T follicular helper cell (primary cell): ENCODE results near the gene RPS6KA5.
"Not testable (repeated sequence)": the region's sequence is repeated elsewhere in the genome, so short reads cannot be mapped to it uniquely, and the experiment has no call there.

Experiments
- DNase-seq: peaks from one replicate; pipeline ENCODE4 v3.0.0-alpha.2; 2020; ENCODE audit warnings: low read depth

Gene RPS6KA5

DNA sequence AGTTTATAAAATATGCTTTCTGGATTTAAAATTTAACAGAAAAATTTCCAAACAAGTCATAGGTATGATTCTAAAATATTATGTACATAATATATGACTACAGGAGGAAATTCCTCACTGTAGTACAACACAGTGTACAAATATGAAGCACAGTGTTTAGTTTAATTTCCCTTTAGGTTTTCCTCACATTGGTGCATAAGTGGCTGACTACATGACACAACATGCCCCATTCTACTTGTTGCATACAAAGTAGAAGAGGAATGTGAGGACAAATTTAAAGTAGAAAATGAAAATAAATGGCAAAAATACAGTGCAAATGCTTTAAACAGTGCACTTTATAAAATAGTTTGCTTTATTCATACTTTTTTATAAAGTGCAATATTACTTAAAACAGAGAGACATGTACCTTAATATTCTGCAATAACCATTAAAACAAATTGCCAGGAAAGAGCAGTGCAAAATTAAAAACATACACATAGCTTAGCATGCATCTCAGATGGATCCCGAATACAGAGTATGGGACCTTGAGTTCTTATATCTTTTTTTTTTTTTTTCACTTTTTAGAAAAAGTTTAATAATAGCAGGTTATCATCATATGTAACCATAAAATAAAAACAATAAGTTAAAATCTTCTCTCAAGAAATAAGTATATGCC, 189.4 kb downstream of the RPS6KA5 start:
- DNase-seq: no peak

DNA sequence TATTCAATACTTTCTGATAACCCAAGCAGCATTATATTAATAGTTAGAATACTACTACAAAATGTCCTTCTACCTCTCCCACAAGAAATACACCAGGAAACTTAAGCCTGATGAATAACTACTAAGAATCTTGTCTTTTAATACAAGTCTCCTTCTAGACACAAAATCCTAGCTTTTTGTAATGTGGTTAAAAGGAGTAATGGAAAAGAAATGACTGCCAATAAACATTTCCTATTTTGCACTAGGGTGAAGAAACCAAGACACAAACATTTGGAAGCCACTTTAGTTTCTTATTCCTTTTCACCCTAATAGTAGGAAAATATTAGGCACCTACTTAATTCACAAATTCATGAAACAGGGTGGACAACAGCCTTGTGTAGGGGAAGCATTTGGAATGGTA, 192.9 kb downstream of the RPS6KA5 start:
- DNase-seq: no peak

DNA sequence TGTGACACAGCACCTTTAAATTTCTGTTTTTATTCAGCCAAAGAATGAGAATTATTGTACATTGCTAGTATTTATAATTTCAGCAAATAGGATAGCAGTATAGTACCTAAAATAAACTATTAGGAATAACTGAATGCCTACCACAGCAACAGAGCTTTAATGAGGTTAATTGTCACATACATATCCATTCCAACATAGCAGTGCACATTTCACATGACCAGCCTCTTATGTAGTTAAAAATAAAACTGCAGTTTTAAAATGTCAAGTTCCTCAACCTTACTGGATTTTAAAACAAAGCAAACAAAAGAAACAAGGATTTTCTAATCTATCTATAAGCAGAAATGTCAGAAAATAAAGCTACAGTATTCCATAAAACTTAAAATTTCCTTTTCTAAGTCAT, 193.6 kb downstream of the RPS6KA5 start:
- DNase-seq: no peak

DNA sequence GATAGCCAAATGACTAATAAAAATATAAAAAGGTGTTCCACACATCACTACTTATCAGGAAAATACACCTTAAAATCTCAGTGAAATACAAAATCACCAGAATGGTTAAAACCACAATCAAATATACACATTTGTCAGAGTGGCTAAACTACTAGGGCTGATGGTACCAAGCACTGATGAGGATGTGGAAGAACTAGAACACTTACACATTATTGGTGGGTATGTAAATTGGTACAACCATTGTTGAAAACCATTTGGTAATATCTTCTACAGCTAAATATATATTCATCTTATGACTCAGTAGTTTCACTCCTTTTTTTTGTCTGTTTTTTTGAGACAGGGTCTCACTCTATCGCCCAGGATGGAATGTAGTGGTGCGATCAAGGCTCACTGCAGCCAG, 195.7 kb downstream of the RPS6KA5 start:
- no peak for DNase-seq

DNA sequence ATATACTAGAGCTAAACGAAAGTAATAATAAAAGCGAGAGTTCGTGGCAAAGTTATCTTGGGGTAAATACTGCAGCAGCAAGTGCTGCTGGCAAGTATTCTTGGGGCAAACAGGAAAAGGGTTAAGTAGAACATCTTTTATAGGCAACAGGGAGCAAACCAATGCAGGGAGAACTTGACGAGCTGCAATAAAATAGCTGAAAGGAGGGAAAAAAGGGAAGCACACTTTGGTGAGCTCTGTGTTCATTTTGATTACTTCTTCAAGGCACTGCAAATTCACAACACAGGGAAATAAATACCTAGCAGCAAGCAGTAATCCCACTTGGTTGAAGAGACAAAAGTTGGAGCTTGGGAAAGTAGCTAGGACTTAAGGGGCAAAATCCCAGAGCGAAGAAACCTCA, 201.9 kb downstream of the RPS6KA5 start:
- DNase-seq: no peak

DNA sequence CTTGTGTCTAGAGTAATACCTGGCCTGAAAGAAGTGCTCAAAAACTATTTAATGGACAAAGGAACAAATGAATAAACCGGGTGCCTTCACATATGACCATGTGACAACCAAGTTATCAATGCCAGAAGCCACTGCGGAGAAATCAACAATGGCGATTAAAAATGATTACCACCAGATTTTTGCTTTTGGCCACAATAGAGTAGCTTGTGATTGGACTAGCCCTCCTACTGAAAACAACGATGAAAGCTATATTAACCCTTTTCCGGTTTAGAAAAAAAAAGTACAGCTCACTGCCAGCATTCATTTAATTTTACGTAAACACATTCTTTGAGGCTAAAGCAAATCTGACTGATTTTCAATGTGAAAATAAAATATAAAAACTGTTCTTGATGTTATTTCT, 202.6 kb downstream of the RPS6KA5 start:
- DNase-seq: no peak

DNA sequence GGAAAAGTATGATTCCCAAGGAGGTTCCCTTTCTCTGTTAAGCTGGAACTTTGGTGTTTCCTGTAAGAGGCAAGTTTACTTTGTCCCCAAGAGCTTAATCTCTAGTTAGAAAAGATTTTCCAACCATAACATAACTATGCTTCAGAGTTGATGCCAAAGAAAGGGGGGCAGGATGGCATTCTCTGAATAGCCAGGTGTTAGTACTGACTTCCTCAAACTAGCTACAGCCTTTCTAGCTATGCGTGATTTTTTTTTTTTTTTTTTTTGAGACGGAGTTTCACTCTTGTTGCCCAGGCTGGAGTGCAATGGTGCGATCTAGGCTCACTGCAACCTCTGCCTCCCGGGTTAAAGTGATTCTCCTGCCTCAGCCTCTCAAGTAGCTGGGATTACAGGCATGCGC, 204.3 kb downstream of the RPS6KA5 start:
- not testable (repeated sequence) for DNase-seq

DNA sequence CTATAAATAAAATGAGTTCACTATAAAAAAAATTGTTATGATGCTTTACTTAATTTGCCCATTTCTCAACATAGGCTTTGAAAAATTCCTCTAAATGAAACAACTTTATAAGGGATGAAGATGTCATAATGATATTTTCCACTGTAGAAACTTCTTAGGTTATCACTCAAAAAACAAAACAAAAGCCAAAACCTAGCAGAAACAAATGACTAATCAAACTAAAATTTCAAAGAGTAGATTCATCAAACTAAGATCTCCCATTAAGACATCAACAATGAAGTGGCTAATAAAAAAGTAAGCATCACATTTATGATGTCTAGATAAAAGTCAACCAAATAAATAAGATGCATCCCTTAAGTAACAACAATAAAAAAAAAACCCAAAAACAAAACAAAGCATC, 207.3 kb downstream of the RPS6KA5 start:
- DNase-seq: no peak

DNA sequence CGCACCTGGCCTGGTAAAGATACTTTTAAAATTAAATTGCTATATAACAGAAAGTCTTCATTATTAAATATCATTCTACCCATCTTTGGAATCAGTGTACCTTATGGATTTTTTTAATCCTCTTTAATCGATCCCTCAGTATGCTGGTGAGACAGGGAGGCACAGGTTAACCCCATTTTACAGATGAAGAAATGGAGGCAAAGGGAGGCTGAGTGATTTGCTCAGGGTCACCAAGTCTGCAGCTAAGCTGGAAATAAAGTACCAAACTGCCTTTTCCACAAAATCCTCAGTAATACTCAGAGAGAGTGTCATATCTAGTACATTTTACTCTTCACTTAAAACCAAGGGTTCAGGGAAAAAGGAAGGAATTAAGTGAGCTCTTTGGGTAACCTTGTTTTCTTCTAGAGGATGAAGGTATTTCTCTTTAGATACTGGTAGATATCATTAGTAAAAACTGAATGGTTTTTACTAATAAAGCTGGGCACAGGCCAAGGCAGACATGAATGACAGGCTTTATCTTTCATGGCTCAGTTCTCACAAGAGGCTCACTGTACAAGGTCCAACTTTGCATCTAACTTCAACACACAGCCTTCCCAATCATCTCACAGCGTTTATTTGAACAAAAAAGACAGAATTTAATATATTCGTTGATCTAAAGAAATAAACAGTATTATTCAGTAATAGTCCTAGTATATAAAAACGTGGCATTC, 209.0 kb downstream of the RPS6KA5 start:
- no peak for DNase-seq

DNA sequence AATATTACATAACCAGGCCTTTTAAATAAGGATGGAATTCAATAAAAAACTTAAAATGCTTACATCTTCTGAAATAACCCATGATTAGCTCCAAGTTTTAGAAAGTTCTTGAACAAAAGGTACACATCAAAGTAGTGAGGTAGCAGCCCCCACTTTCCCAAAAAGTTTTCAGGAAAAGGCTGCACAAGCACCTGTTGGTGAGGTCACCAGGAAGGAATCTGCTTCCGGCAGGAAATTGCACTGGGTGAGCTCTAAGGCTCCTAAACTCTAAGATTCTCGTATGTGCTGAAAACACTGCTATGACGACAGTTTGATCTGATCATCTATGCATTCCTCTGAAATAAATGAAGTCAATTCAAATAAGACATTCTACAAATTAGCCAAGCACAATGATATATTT, 210.0 kb downstream of the RPS6KA5 start:
- no peak for DNase-seq

DNA sequence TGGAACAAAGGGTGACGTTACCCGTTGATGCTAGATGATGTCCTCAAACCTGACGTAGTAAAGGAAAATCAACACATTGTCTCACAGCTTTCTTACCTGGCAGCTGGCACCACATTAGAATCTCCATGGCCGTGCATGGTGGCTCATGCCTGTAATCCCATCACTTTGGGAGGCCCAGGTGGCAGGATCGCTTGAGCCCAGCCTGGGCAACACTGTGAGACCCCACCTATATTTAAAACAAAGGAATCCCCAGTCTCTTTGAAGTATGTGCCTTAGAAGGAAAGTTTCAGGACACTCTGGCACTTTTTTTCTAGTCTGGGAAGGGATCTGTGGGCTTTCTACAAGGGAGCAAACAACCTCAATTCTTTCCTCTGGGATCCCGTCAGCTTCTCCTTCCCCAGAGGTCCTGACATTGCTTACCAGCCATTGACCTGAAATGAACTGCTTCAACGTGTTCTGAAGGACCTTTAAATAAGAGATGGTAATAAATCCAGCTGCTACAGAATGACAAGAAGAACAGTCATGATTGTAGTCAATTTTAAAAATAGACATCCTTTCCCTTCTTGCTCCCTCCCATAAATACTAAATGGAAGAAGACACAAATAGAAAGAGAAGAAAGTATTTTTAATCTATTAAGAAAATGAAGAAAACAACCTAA, 210.5 kb downstream of the RPS6KA5 start:
- DNase-seq: no peak

DNA sequence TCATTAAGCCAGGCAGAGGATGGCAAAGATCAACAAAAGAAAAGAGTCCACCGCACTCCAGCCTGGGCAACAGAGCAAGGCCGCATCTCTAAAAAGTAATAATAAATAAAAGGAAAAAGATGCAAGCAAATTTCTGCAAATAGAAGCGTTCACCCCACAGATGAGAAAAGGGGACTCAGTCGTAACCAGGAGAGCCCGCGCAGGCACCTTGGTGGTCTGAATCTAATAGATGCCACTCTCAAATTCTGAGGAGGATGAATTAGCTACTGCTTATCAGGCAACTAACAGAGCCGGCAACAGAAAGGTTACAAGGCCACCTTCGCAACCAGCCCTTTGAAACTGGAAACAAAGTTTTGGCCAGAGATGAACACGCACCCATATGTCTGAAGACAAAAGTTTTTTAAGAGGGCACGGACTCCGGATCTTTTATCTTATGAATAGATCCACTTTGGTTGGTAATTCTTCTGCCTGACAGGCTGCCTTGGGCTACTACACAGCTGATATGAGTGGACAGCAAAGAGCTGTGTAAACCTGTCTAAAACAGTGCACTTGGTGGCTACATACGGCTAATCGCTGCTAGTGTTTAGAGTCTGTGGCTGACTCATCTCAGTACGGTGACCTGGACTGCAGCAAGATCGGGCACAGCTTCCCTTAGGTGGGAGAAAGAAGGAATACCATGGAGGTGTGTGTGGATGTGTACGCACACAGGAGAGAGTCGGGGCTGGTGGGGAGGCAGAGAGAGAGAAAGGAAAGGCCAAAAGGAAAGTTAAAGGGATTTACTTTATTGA, 211.3 kb downstream of the RPS6KA5 start:
- DNase-seq: no peak

DNA sequence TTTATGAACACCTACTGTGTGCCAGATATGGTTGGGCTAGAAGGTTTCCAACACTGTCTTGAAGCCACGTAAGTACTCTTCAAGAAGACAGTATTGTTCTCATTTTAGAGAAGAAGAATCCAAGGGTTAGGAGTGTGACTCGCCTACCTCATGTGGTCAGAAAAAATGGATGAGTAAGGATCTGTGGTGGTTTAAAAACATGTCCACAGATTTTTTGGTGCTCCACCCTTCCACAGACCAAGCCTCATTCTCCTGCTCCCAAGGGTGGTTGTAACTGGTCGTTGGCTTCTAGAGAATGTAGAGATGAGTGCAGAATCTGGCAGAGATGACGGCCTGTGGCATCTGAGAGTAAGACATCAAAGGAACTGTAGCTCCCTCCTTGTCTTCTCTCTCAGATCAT, 213.9 kb downstream of the RPS6KA5 start:
- no peak for DNase-seq

DNA sequence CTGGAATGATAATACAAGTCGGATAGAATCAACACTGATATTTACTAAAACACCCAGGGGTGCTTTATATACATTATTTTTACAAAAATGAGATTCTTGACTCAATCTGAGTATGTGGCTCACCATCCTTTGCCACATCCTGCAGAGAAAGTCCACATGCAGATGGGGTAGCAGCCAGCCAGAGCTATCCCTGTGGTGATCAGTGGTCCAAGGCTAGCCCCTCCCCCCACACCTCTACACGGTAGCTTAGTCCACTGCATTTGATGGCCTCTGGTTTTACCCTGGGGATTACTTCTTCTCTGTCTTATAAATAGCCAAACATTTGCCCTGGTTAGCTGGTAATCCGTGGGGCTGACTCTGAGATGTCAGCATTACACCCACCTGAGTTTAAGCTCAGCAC, 216.1 kb downstream of the RPS6KA5 start:
- no peak for DNase-seq

DNA sequence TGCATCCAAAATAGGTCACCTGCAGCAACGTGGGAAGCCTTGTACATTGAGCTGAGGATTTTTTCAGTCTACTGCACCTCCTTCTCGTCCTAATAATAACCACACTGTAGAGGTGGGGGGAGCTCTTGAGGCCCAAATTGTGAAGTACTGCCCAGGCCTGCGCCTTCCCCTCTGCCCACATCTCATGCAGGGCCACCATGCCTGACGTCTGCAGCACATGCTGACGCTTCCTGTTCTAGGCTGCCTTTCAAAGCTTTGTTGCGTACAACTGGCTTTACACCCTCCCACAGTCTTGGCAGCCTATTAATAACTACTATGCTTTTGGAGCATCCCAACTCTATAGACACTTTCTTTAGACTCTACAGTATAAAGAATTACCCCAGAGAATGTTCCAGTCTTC, 217.7 kb downstream of the RPS6KA5 start:
- DNase-seq: no peak

DNA sequence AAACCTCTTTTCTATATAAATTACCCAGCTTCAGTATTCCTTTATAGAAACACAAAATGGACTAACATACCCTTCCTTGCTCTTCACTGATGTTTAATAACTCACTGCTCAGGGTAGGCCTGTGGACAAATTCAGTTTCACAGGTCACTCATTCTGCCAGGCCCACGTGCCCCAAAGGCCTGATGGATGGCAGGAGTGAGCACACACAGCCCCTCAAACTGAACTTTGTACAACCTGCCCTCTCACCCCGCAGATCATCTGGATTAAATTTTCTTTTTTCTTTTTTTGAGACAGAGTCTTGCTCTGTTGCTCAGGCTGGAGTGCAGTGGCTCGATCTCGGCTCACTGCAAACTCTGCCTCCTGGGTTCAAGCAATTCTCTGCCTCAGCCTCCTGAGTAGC, 219.8 kb downstream of the RPS6KA5 start:
- DNase-seq: not testable (repeated sequence)

DNA sequence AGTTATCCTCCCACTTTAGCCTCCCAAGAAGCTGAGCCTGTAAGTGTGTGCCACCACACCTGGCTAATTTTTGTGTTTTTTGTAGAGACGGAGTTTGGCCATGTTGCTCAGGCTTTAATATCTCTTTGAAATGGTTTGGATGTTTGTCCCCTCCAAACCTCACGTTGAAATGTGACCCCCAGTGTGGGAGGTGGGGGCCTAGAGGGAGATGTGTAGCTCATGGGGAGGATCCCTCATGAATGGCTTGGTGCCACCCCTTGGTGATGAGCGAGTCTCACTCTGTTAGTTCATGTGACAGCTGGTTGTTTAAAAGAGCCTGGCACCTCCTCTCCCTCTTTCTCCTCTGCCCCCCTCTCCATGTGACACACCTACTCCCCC, 220.6 kb downstream of the RPS6KA5 start:
- no peak for DNase-seq

DNA sequence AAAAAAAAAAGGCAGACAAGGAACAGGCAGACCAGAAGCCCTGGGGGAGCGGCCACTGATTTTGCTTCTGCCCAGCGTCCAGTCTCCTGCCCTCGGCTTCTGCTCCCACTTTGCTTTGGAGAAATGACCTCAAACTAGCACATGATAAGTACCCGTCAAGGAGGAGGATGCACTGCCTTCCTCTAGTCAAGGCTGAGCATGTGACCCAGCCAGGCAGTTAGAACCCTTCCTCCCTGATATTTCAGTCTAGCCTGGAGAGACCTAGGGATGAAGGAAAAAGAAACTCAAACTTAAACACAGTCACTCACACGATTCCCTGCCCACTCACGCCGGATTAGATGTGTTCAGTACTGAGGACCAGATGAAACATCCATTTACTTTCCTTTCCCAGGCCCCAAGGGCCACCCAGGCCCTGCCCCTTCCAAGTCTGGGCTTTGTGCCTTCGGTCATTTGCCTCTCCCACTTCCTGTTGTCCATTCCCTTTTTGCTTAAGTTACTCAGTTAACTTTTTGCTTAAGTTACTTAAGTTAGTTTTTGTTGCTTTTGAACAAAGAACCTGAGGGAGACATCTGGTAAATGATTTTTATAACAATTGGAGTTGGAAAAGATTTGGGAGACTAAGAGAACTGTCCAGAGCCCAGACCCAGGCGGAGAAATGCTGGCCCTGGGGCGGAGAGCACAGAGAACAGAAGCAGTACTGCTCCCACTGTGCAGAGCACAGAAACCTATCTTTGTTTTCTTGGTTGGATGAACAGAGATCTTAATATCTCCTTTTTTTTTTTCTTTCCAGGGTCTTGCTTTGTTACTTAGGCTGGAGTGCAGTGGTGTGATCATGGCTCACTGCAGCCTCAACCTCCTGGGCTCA, 221.2 kb downstream of the RPS6KA5 start:
- no peak for DNase-seq

DNA sequence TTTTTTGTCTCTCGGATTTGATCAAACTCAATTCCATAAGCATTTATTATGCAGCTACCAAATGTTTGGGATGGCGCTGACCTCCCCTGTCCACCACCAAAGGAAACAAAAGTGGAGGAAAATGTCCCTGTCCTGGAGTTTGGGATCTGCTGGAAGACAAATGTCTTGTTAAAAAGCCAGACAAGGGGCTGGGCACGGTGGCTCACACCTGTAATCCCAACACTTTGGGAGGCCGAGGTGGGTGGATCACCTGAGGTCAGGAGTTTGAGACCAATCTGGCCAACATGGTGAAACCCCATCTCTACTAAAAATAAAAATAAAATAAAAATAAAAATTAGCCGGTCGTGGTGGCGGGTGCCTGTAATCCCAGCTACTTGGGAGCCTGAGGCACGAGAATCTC, 221.9 kb downstream of the RPS6KA5 start:
- not testable (repeated sequence) for DNase-seq

DNA sequence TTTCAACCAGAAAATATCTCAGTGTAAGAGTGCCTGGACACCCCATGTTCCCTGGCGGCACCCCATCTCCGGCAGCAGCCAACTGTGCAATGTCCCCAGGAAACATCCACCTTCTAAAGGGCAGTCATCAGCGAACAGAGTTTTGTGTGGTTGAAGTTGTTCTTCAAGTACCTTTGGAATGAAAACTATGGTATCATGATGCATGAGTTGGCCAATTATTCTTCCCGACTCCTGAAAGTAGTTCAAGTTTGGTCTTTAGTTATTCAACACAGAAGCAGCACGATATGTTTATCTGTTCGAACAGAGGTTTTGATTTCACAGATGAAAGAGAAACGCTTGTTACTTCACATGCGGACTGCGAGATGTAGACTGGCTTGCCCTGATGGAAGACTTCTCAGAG, 223.1 kb downstream of the RPS6KA5 start:
- DNase-seq: no peak

DNA sequence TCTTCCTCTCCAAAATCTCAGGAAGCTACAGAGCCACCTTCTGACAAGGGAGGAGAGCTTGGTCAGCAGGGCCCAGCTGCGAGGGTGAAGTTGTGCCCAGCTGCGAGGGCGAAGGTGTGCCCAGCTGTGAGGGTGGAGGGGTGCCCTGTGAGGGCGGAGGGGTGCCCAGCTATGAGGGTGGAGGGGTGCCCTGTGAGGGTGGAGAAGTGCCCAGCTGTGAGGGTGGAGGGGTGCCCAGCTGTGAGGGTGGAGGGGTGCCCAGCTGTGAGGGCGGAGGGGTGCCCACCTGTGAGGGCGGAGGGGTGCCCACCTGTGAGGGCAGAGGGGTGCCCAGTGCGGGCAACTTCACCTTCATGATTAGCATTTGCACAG, 223.8 kb downstream of the RPS6KA5 start:
- no peak for DNase-seq

DNA sequence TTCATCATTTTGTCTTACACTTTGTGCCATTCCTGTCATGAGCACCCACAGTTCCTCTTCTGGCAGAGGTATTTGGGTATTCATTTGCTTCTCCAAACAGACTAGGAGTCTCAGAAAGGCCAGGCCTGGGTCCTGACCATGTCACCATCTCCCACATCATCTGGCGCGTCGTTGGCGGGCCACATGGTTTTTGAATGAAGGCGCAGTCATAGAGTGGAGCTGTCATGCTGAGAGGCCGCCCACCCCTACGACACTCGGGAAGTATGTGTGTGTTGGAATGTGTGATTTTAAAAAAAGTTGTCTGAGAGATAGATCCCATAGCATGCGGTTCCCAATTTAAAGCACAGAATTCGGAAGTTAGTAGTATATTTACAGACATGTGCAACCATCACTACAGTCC, 228.6 kb downstream of the RPS6KA5 start:
- DNase-seq: no peak
